GM21619 (cell line): ENCODE results near the gene HTT.

Experiments used
- ATAC-seq: cut with Tn5 transposase; IDR thresholded peaks from one replicate; pipeline ENCODE4 v1.9.1; 2021; ENCODE audit not compliant: unreplicated experiment

The HTT gene

DNA sequence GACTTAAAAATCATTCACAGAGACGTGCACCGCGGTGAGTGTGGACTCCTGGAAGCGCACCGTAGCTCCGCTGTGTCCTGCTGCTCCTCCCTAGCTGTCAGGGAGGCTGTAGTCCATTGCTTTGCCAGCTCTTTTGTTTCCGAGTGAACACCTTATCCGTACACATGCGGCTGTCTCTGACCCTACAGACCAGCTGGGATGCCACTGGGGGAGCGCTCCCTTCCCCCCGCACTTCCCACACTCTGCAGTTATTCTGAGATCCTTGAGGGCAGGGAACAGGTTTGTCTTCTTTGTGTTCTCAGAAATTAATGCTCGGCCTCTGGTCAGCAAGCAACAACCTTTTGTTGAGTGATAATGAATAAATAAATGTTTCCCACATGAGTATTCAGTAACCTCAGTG is 140.8 kb downstream of the HTT start:
- ATAC-seq, result no peak

DNA sequence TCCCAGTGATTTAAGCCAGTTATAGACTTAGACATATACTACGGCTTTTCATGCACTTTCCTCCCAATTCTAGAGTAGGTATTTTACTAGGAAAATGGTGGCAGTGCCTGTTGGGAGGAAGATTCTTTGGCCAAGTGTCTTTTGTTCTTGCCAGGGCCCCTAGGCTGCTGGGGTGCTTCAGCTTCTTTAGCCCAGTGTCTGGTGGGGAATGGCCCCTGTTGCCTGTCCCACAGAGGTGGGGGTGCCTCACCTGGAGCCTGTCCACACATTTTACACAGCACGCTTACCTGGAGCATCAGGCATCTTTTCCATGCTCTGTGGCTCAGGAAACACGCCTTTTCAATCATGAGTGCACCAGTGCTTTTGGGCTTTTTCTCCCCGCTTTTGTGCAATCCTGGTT is 141.3 kb downstream of the HTT start:
- ATAC-seq, result no peak

DNA sequence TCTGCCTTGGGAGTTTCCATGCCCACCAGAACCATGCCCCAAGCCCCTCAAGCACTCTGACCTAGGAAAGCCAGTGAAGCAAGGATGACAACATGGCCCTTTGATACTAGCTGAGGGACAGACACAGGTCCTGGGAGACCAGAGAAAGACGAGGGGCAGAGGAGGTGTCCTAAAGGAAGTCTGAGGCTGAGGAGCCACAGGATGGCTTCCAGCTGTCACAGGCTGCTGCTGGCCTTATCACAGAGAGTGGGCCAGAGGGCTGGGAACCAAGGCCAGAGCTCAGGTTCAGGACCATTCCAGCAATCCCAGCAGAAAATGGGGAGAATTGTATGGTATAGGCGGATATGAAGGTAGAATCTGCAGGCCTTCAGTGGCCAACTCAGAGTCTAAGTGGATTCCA is 142.8 kb downstream of the HTT start:
- ATAC-seq, result no peak

DNA sequence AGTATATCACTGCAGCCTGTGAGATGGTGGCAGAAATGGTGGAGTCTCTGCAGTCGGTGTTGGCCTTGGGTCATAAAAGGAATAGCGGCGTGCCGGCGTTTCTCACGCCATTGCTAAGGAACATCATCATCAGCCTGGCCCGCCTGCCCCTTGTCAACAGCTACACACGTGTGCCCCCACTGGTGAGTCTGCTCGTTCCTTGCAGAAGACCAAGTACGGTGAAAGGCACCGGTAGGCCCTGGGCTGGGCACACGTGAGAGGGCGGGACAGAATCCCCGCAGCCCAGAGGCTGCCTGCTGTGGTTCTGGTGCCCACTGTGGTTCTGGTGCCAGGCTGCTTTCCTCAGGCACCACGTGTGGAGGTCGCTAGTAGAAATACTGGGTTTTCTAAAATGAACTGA is 143.3 kb downstream of the HTT start:
- no peak for ATAC-seq

DNA sequence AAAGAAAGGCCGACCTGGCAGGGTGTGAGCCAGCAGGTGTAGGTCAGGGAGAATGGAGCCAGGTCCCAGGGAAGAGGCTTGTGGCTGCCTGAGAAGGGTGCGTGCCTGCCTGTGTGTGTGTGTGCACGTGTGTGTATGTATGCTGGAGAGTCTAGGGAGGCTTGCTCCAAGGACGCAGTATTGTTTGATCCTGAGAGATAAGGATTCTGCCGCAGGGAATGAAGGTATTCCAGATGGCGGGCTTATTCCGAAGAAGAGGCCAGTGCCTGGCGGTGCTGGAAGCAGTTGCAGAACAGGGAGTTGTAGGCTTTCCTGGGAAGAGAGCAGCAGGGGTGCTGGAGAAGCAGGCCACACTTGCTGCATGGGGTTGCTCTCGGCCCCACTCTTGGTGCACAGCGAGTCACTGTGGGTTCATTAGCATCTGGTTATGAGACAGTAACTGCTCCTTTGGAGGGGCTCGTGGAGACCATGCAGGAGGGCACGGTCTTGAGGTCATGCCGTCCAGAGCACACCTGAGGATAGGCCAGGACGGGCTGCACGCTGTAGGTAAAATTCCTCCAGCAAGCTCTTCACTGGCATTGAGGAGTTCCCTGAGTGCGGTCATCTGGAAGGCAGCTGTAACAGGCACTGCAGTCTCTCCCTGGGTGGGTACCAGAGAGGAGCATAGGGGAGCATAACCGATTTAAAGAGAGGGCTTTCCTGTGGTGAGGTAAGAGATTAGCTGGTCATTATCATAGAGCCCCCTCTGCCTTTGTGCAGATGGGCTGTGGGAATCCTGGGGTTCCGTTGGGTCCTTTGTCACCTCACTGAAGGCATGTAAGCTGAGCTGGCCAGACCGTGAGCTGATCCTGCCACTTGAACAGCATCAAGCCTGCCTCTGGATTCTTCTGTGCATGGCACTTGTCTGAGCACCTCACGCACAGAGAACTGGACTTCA is 144.6 kb downstream of the HTT start:
- ATAC-seq, result no peak

DNA sequence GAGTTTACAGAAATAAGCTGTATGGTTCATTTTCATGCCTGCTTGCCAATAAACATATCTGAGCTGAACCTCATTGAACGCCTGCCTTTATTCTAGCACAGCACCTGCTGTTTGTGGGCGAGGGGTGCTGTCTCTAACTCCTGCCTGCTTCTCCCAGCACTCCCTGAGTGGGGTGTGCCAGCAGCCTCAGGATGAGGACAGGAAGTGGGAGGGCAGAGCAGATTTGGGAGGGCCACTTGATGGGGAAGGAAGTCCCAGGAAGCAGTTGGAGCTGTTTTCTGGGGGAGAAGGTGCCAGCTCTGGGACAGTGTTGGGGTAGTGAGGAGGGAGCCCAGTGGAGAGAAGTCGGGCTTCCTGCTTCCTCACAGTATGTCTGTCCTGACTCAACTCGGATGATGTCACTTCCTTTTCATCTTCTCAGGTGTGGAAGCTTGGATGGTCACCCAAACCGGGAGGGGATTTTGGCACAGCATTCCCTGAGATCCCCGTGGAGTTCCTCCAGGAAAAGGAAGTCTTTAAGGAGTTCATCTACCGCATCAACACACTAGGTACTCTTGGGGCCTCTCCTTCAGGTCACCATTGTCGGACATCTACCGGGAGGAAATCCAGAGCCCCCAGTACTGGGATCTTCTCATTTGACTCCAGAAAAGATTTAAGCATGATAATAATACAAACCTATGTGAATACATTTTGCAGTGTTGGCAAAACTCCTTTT is 145.4 kb downstream of the HTT start:
- no peak for ATAC-seq

DNA sequence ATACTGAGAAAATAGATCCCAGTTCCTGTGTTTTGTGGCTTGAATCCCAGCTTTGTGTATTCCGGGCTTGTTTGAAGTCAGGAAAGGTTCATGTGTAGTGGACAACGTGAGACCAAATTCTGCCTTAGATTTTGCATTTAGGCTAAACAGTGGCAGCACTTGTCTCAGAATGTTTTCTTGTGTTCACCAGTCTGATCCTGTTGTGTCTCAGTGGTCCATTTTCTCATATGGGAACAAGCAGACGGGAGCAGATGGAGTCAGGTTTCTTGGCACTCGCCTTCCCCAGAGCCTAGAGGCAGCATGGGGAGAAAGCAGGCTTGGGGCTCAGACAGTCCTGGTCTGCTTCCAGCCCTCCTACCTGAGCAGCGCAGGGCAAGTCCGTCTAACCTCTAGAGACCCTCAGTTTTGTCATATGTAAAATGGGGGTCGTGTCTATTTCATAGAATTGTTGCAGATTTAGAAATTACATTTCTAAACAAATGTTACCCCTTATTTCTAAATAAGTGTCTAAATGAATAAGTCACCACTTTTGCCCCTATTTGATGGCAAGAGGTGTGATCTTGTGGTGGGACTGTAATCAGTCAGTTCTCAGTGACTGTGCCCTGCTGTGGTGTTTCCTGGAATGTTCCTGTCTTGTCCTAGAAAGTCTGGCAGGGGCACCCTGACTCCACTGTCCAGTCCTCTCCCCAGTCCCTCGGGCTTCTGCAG is 146.1 kb downstream of the HTT start:
- ATAC-seq, result no peak

DNA sequence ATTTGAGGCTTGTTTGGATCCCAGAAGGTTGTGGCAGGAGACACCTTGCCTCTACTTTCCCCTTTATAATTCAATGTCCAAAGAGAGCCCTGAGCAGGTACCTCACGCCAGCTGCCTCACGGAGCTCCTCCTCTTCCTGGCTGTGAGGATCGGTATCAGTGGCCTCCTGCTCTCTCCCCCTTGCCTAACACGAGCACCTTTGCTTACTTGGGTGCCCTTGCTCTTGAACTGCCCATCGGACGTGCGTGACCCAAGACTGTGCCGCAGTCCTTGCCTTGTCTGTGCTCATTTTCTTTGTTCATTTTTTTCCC is 146.7 kb downstream of the HTT start:
- ATAC-seq, result no peak

DNA sequence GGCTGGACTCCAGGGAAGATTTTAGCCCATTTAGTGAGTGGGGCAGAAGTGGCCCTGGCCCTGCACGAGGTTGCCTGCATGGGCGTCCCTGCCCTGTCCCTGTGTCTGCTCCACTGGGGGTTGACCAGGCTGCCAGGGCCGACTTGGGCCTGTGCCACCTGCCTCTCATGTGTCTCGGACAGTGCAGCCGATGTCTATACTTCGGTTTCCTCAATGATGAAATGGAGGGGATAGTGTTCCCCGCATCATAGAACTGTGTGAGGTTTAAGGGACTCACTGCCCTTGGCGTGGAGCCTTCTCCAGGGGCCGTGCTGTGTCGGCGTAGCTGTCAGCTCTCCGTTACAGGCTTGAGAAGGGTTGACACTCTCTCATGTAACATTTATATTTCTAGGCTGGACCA is 147.5 kb downstream of the HTT start:
- no peak for ATAC-seq

DNA sequence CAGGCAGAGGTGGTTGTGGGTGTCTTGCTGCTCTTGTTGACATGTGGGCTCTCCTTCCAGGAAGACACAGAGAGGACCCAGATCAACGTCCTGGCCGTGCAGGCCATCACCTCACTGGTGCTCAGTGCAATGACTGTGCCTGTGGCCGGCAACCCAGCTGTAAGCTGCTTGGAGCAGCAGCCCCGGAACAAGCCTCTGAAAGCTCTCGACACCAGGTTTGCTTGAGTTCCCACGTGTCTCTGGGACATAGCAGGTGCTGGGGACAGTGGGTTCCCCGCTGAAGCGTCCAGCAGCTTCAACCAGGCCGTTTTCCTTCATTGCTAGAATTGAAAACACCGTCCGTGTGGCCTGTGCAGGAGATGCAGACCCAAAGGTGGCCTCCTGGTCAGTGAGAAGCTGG is 148.9 kb downstream of the HTT start:
- no peak for ATAC-seq

DNA sequence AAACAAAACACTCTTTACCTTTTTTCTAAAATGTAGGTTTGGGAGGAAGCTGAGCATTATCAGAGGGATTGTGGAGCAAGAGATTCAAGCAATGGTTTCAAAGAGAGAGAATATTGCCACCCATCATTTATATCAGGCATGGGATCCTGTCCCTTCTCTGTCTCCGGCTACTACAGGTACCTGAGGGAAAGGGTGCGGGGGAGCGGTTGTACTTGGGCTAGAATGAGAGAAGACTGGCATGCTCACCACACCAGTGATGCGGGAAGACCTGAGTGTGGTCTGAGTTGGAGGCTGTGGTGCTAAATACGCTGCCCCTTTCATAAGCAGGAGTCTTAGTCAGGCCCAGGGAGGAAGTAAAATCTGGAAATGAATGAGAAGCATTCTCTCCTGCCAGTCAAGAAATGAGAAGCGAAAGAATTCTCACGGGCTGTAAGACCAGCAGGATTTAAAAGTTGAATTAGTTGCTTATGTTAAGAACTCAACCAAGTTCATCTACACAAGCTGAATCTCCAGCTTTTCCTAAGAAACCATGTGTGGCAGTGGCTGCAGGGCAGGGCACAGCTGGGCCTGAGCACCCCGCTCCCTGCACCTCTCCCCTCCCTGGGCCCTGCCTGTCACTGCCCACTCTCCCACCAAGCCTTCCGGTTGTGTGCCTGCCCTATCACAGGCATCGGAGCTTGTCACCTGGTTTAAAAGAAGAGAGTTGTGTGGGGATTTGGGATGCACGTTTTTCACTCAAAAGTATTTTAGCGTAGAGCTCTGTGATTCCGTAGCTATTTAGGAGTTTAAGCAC is 149.7 kb downstream of the HTT start:
- ATAC-seq, result no peak

DNA sequence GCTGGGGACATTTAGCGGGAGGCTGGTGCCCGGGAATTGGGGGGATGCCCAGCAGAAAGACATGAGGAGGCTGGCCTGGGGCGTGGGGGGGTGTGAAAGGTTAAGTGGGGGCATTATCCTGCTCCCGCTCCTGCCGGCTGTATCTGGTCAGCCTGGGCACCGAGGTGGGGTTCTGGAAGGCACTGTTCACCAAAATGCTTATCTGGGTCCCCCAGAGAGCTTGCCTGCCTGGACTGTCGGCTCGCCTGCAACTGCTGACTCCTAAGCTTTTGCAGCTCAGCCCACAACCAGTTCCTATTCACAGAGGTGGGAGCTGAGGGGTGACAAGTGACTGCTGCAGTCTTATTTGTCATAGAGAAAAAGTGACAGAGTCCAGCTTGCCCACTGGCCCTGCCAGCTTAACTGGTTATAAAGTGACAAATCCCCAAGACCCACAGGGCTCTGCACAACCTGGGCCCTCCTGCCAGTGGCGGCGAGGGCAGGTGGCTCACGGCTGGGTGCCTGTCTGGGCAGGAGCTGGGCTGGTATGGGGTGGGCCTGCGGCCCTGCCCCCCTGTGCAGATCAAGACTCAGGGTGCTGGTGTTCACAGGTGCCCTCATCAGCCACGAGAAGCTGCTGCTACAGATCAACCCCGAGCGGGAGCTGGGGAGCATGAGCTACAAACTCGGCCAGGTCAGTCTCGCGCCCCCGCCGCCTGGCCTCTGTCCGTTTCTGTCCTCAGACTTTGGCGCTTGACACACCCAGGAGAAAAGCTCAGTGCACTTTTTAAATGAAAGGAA is 150.8 kb downstream of the HTT start:
- no peak for ATAC-seq

DNA sequence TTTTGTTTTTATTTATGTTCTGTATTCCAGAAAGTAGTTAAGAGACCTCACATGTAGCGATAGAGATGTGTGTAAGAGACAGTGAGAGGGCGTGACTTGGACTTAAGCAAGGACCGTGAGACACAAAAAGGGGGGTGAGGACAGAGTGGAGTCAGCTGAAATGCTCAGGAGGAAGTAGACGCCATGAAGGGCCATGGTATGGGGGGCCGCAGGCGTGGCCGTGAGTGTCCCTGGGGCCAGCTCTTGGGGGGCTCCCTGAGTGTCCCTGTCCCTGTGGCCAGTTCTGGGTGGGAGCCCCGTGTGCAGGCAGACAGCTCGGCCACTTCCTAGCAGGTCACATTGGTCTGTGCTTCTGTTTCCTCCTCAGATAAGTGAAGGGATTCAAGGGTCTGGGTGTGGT is 151.5 kb downstream of the HTT start:
- no peak for ATAC-seq

DNA sequence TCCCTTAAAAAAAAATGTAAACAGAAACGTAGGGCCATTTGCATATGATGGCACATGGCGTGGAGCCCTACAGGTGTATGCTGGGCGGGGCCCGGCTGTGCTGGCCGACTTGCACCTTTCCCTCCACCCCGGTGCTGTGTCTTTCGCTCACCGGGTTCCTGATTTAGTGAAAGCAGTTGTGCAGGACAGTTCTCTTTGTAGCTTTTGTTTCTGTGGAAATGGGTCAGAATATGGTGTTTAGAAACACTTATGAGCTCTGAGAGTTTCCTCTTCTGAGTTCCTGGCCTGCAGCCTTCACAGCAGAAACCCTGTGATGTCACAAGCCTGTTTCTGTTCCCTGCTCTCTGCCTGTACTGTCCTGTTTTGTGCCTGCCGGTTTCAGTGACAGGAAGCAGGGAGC is 152.0 kb downstream of the HTT start:
- ATAC-seq, result no peak

DNA sequence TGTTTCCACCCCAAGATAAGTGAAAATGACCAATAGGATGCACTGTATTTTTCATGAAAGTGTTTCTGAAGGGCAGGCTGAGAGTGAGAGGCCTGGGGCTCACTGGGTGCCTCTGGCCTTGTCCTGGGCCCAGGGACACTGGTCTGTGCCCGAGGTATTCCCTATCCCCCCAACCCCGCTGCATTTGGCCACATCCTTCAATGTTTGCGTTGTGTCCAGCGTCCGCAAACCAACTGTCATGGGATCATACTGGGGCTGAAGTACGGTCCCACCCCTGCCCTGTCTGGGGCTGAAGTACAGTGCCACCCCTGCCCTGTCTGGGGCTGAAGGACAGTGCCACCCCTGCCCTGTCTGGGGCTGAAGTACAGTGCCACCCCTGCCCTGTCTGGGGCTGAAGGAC is 152.5 kb downstream of the HTT start:
- no peak for ATAC-seq

DNA sequence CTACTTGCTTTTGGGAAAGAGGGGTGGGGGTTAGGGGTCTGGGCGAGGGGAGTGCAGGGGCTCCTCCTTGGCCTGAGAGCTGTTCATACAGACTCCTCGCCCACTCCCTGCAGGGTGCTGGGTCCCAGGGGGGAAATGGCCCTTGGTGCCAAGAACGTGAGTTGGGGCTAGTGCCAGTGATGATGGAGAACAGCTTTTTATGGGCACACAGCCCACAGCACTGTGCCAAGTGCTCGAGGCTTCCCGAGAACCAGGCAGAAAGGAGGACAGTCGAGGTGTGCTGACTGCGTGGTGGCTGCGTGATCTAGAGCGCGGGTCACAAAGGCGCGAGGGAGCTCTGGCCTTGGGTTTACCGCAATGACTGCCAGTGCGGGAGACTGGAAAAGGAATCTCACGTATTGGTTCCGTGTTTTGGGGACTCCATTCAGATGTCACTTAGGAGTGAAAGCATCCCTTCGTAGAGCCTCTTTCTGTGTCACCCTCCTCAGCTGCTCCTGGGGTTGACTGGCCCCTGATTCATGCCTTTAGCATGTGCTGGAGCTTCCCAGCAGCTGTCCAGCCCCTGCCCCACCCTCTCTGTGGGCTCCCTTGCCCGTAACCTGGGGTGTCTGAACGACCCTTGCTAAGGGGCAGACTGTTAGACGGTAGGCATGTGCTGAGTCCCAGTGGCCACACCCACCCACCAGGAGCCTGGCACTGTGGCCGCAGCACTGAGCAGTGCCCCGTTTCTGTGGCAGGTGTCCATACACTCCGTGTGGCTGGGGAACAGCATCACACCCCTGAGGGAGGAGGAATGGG is 153.6 kb downstream of the HTT start:
- ATAC-seq, result no peak

DNA sequence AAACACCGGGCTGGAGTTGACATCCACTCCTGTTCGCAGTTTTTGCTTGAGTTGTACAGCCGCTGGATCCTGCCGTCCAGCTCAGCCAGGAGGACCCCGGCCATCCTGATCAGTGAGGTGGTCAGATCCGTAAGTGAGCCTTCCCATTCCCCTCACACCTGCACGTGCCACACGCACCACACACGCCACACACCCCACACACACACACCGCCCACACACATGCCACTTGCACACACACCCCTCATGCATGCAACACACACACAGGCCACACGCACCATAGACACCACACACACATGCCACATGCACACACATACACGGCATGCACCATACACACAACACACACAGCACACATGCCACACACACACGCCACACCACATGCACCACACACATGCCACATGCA is 154.4 kb downstream of the HTT start:
- ATAC-seq, result no peak

DNA sequence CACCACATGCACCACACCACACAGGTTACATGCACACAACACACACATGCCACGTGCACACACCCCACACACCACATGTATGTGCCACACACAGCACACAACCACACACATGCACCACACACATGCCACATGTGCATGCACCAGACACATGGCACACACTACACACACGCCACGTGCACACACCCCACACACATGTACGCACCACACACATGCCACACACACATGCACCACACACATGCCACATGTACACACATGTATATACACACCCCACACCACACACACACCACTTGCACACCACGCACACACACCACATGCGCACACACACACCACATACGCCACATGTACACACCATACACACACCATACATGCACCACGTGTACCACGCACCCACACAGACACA is 154.8 kb downstream of the HTT start:
- ATAC-seq, result no peak

DNA sequence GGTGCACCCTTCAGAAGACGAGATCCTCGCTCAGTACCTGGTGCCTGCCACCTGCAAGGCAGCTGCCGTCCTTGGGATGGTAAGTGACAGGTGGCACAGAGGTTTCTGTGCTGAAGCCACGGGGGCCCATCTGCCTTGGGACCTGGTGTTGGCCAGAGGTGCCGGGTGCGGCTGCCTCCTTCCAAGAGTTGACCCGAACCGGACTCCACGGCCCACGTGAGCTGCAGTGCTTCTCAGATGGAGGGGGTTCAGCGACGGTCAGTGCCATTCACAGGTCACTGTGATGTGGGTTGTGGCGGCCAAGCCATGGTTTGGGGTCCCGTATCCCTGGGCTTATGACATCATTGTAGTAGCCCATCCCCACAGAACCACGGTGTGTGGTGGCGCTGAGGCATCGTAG is 155.5 kb downstream of the HTT start:
- ATAC-seq, result no peak

DNA sequence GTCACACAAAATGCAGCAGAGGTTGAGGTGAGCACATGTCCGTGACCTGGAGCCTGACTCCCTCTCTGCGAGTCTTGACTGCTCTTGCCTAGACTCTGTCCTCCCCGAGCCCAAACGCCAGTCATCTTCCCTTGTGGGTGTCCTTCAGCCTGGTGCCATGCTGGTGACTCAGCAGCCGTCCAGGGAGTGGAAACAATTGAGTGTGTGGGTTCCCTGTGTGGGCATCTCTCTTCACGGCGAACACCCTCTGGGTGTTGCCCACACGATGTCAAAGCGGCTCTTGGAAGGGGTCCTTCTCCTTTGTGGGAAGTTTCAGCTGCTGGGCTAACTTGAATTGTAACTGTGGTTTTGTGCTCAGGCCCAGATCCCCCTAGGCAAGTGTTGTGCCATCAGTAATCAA is 157.0 kb downstream of the HTT start:
- no peak for ATAC-seq
